ENCODE measurements around the gene METRN. TPM values are rescaled to one million over a fixed set of nuclear protein-coding genes. Genes with fewer than 3 reads are reported as not detected.

Gene METRN
- total and polyA plus RNA-seq, 2 donors (not counting 1 experiment from before 2014, with no cell fraction given) = 6.9 to 10.4 TPM

- peaks cover 0 to under 1% (median 0%) of the 10 kb centered on the region in 3 donors for H3K9me3 ChIP-seq (ENCODE audit: control extremely low read depth in 1 of 3, control insufficient read depth in 2 of 3, insufficient read depth in 1 of 3, low read length in 2 of 3)
- Mint-ChIP-seq H3K9me3 (ENCODE audit: insufficient read depth) (no peaks in the 10 kb centered on the region), H3K4me3 (no peak overlapping the region), H3K4me1 (no peaks in the 10 kb centered on the region), H3K27me3 (peaks cover 9% of the 10 kb centered on the region), H3K27ac (no peak overlapping the region)
- no peaks in the 10 kb centered on the region for H4K20me1 ChIP-seq (ENCODE audit: control insufficient read depth, insufficient read depth, low read length, poor library complexity, severe bottlenecking)
- intact Hi-C loops (cut with micrococcal nuclease) = no loop called here
- ChIA-PET CTCF (no interaction called here), POLR2A (no interaction called here)
- no peaks in the 10 kb centered on the region for H3K36me3 ChIP-seq (replicated peaks in 1 of 2; ENCODE audit: control extremely low read depth in 1 of 2, control insufficient read depth in 1 of 2, extremely low read depth in 1 of 2, insufficient read depth in 2 of 2, low read length in 1 of 2)
- H3K27ac ChIP-seq (ENCODE audit: low read length in 2 of 2) = no peak overlapping the region
- H2AFZ ChIP-seq (ENCODE audit: insufficient read depth, low read depth, low read length, poor library complexity, severe bottlenecking) = no peak overlapping the region
- DNase-seq = no peak
- peaks cover 0 to 2% (median 0%) of the 10 kb centered on the region in 4 experiments for H3K27me3 ChIP-seq (replicated peaks in 1 of 4; ENCODE audit: control extremely low read depth in 1 of 4, control insufficient read depth in 3 of 4, insufficient read depth in 4 of 4, low read length in 3 of 4)
- no peaks in the 10 kb centered on the region for H3K4me1 ChIP-seq (ENCODE audit: control insufficient read depth in 2 of 2, insufficient read depth in 2 of 2, low read length in 2 of 2)
- no peak overlapping the region for H3K9ac ChIP-seq (ENCODE audit: low read length)
- no peak overlapping the region for H3K4me3 ChIP-seq (ENCODE audit: control extremely low read depth in 1 of 5, extremely low read depth in 1 of 5, insufficient read depth in 1 of 5, low read depth in 2 of 5, low read length in 4 of 5)
- no peak for ATAC-seq (ENCODE audit: low read depth)
- H3K79me2 ChIP-seq (ENCODE audit: control insufficient read depth, insufficient read depth, low read length) = no peaks in the 10 kb centered on the region
- WGBS (ENCODE audit: insufficient coverage) = 81% methylated on average over 20 of the region's 22 CpGs
- H3K4me2 ChIP-seq (replicated peaks; ENCODE audit: low read depth, low read length, poor library complexity, severe bottlenecking) = no peak overlapping the region
- TF ChIP-seq EZH2 (IDR thresholded peaks at IDR 0.05; ENCODE audit: borderline replicate concordance, insufficient read depth, low read depth, low read length, poor library complexity, severe bottlenecking) (no peak), CTCF (IDR thresholded peaks at IDR 0.05) (no peak)
These were observed 47.0 kb downstream of the METRN start for GRCh38 chr16:761625-762513.

- CTCF ChIA-PET = no interaction called here
- ATAC-seq (ENCODE audit: low read depth) = no peak
- TF ChIP-seq CTCF (IDR thresholded peaks at IDR 0.05) = no peak
- TF ChIP-seq EZH2 (IDR thresholded peaks at IDR 0.05; ENCODE audit: borderline replicate concordance, insufficient read depth, low read depth, low read length, poor library complexity, severe bottlenecking) = no peak
- Histone ChIP-seq H3K9ac (ENCODE audit: low read length) (no peak overlapping the region), H3K4me2 (replicated peaks; ENCODE audit: low read depth, low read length, poor library complexity, severe bottlenecking) (no peak overlapping the region), H3K79me2 (ENCODE audit: control insufficient read depth, insufficient read depth, low read length) (no peaks in the 10 kb centered on the region), H3K4me1 (ENCODE audit: control insufficient read depth in 2 of 2, insufficient read depth in 2 of 2, low read length in 2 of 2) (no peaks in the 10 kb centered on the region), H2AFZ (ENCODE audit: insufficient read depth, low read depth, low read length, poor library complexity, severe bottlenecking) (no peak overlapping the region), H3K4me3 (ENCODE audit: control extremely low read depth in 1 of 5, extremely low read depth in 1 of 5, insufficient read depth in 1 of 5, low read depth in 2 of 5, low read length in 4 of 5) (no peak overlapping the region), H3K9me3 (ENCODE audit: control extremely low read depth in 1 of 3, control insufficient read depth in 2 of 3, insufficient read depth in 1 of 3, low read length in 2 of 3) (no peaks in the 10 kb centered on the region), H3K27me3 (replicated peaks in 1 of 4; ENCODE audit: control extremely low read depth in 1 of 4, control insufficient read depth in 3 of 4, insufficient read depth in 4 of 4, low read length in 3 of 4) (no peaks in the 10 kb centered on the region), H4K20me1 (ENCODE audit: control insufficient read depth, insufficient read depth, low read length, poor library complexity, severe bottlenecking) (no peaks in the 10 kb centered on the region), H3K27ac (ENCODE audit: low read length in 2 of 2) (no peak overlapping the region), H3K36me3 (replicated peaks in 1 of 2; ENCODE audit: control extremely low read depth in 1 of 2, control insufficient read depth in 1 of 2, extremely low read depth in 1 of 2, insufficient read depth in 2 of 2, low read length in 1 of 2) (no peaks in the 10 kb centered on the region)
- no peak overlapping the region for H3K4me3 Mint-ChIP-seq
- WGBS (ENCODE audit: insufficient coverage) = 91% methylated on average over 13 of the region's 17 CpGs
- DNase-seq = no peak
- peaks cover 5% of the 10 kb centered on the region for H3K27me3 Mint-ChIP-seq
- no peaks in the 10 kb centered on the region for H3K9me3 Mint-ChIP-seq (ENCODE audit: insufficient read depth)
- intact Hi-C loops (cut with micrococcal nuclease) = no loop called here
- POLR2A ChIA-PET = no interaction called here
- no peak overlapping the region for H3K27ac Mint-ChIP-seq
- H3K4me1 Mint-ChIP-seq = no peaks in the 10 kb centered on the region
These were observed 47.8 kb downstream of the METRN start for GRCh38 chr16:762595-763268.
